Astrocyte (in vitro differentiated cells and primary cell): Measurements from ENCODE around the gene DNALI1.

ENCODE experiments used
- CTCF ChIP-seq: IDR thresholded peaks from 2 replicates; pipeline ENCODE4 v1.5.1; 2011; ENCODE audit warnings: low read depth, mild to moderate bottlenecking, inconsistent platforms, low read length, moderate library complexity; ENCODE audit not compliant: insufficient read depth
- EZH2 ChIP-seq: IDR thresholded peaks from 2 replicates; pipeline ENCODE4 v1.6.1; 2012; ENCODE audit warnings: mild to moderate bottlenecking, low read length, inconsistent platforms; ENCODE audit not compliant: insufficient read depth

- TF ChIP-seq CTCF (no peak), EZH2 (no peak)
Observed at GRCh38 chr1:37558411-37558810, 1.7 kb downstream of the DNALI1 start.
